ENCODE measurements around the gene SMG1. TPM values are rescaled to one million over a fixed set of nuclear protein-coding genes. Genes with fewer than 3 reads are reported as not detected.
"Not testable (repeated sequence)": the region's sequence is repeated elsewhere in the genome, so short reads cannot be mapped to it uniquely, and the experiment has no call there.

The SMG1 gene
- total RNA-seq, 2 donors from 2014 or later, result 100 to 113 TPM

- no peaks in the 10 kb centered on the region for H3K9me3 ChIP-seq (ENCODE audit: control insufficient read depth, low read length)
- Mint-ChIP-seq H3K36me3 (ENCODE audit: low read depth) (no peaks in the 10 kb centered on the region), H3K4me1 (peaks cover 16% of the 10 kb centered on the region), H3K27me3 (ENCODE audit: insufficient read depth) (peaks cover 1% of the 10 kb centered on the region), H3K9me3 (no peaks in the 10 kb centered on the region), H3K4me3 (no peak overlapping the region), H3K27ac (no peak overlapping the region)
- no peak overlapping the region for H3K4me3 ChIP-seq (ENCODE audit: low read length)
- no peaks in the 10 kb centered on the region for H3K27me3 ChIP-seq (ENCODE audit: control insufficient read depth, insufficient read depth, low read length, poor library complexity, severe bottlenecking)
- 91 to 92% methylated on average over 4 to 5 of the region's 5 CpGs for WGBS, 2 experiments (ENCODE audit: insufficient coverage in 1 of 2, insufficient read length in 1 of 2)
- no peak overlapping the region for H3K9ac ChIP-seq (ENCODE audit: extremely low read depth, low read length, poor library complexity, severe bottlenecking)
- TF ChIP-seq, protein P1, sequence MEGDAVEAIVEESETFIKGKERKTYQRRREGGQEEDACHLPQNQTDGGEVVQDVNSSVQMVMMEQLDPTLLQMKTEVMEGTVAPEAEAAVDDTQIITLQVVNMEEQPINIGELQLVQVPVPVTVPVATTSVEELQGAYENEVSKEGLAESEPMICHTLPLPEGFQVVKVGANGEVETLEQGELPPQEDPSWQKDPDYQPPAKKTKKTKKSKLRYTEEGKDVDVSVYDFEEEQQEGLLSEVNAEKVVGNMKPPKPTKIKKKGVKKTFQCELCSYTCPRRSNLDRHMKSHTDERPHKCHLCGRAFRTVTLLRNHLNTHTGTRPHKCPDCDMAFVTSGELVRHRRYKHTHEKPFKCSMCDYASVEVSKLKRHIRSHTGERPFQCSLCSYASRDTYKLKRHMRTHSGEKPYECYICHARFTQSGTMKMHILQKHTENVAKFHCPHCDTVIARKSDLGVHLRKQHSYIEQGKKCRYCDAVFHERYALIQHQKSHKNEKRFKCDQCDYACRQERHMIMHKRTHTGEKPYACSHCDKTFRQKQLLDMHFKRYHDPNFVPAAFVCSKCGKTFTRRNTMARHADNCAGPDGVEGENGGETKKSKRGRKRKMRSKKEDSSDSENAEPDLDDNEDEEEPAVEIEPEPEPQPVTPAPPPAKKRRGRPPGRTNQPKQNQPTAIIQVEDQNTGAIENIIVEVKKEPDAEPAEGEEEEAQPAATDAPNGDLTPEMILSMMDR (conservative IDR thresholded peaks at IDR 0.05), result no peak
- DNase-seq, result no peak
- peaks cover 7% of the 10 kb centered on the region for H3K4me1 ChIP-seq (ENCODE audit: control insufficient read depth, insufficient read depth, low read length)
- H3K36me3 ChIP-seq (ENCODE audit: control insufficient read depth, insufficient read depth, low read length), result no peaks in the 10 kb centered on the region
- no peak overlapping the region for H3K27ac ChIP-seq (ENCODE audit: low read depth, low read length)
These were observed 5.5 kb upstream of the SMG1 start for GRCh38 chr16:18931756-18932155.

DNA sequence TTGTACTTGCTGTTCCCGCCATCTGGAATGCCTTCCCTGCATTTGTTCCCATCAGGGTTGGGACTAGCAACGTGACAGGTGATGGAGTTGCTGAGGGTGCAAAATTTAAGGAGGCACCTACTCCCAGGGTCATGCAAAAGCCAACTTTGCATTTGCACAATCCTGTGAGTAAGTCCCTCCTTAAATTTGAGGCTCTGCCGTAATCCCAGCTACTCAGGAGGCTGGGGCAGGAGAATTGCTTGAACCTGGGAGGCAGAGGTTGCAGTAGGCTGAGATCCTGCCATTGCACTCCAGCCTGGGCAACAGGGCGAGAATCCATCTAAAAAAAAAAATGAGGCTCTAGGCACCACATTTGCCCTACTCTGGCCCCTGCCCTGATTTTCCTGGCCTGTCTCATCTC lies 3.9 kb upstream of the SMG1 start:
- not testable (repeated sequence) for H3K36me3 ChIP-seq (ENCODE audit: control insufficient read depth, insufficient read depth, low read length); H3K9me3 Mint-ChIP-seq; H3K27me3 Mint-ChIP-seq (ENCODE audit: insufficient read depth); H3K36me3 Mint-ChIP-seq (ENCODE audit: low read depth); H3K9ac ChIP-seq (ENCODE audit: extremely low read depth, low read length, poor library complexity, severe bottlenecking); H3K9me3 ChIP-seq (ENCODE audit: control insufficient read depth, low read length); H3K27ac ChIP-seq (ENCODE audit: low read depth, low read length); H3K27me3 ChIP-seq (ENCODE audit: control insufficient read depth, insufficient read depth, low read length, poor library complexity, severe bottlenecking); DNase-seq; H3K4me1 ChIP-seq (ENCODE audit: control insufficient read depth, insufficient read depth, low read length); H3K4me3 ChIP-seq (ENCODE audit: low read length); H3K27ac Mint-ChIP-seq; H3K4me3 Mint-ChIP-seq
- WGBS, 2 experiments (ENCODE audit: insufficient coverage in 1 of 2, insufficient read length in 1 of 2), result 88 to 92% methylated on average over 2 to 4 of the region's 4 CpGs
- peaks cover 16% of the 10 kb centered on the region for H3K4me1 Mint-ChIP-seq

DNA sequence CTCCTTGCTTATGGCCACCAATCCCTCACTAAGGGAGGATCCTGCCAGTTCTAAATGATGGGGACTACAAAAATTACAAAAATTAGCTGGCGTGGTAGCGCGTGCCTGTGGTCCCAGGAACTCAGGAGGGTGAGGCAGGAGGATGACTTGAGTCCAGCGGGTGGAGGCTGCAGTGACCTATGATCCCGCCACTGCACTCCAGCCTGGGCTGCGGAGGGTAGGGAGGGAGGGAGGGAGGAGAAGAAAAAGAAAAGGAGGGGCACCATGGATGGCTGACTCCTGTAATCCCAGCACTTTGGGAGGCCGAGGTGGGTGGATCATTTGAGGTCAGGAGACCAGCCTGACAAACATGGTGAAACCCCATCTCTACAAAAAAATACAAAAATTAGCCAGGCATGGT lies 1.9 kb upstream of the SMG1 start:
- DNase-seq; H3K4me3 ChIP-seq (ENCODE audit: low read length); H3K27me3 ChIP-seq (ENCODE audit: control insufficient read depth, insufficient read depth, low read length, poor library complexity, severe bottlenecking); H3K27ac ChIP-seq (ENCODE audit: low read depth, low read length); H3K9me3 Mint-ChIP-seq; H3K4me1 ChIP-seq (ENCODE audit: control insufficient read depth, insufficient read depth, low read length); H3K9ac ChIP-seq (ENCODE audit: extremely low read depth, low read length, poor library complexity, severe bottlenecking); H3K36me3 Mint-ChIP-seq (ENCODE audit: low read depth); H3K9me3 ChIP-seq (ENCODE audit: control insufficient read depth, low read length); H3K27ac Mint-ChIP-seq; H3K36me3 ChIP-seq (ENCODE audit: control insufficient read depth, insufficient read depth, low read length); H3K27me3 Mint-ChIP-seq (ENCODE audit: insufficient read depth): not testable (repeated sequence)
- WGBS, 2 experiments (ENCODE audit: insufficient coverage in 1 of 2, insufficient read length in 1 of 2), result 95 to 100% methylated on average over 3 to 7 of the region's 7 CpGs
- Mint-ChIP-seq H3K4me1 (peaks cover 13% of the 10 kb centered on the region), H3K4me3 (peak overlapping the region; percentile 89)

DNA sequence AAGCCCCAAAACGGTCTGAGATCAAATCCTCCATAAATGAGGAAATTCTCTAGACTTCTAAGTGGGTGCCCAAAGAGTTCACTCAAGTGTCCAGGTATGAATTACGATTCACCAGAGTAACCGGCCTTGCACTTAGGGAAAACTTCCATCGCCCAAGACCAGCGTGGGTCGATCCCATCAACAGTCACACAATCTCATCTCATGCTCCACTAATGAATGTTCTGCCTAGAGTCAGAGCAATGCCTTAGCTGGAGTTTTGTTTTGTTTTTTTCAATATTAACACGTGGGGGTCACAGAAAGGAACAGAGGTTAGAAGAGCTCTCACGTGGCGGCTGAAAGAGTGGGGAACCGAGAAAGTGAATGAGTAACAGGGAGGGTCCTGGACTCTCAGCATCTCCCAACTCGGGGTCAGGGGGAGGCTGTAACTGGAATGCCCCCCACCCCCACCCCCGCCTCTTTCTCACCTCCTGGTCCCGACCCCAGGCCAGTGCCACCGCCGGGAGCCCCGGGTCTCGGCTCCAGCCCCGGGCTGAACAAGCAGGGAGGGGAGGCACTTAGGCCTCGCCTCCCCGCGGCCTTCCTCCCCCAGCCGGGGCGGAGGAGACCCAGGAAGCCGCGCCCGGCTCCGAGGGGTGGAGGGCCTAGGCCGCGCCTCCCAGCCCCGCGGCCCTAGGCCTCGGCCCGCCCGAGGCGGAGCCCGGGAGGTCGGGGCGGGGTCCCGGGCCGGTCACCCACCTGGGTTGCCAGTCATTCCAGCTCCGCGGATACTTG lies 808 bp downstream of the SMG1 start:
- not testable (repeated sequence) for H3K4me1 Mint-ChIP-seq; H3K9me3 Mint-ChIP-seq; H3K27me3 ChIP-seq (ENCODE audit: control insufficient read depth, insufficient read depth, low read length, poor library complexity, severe bottlenecking); H3K9me3 ChIP-seq (ENCODE audit: control insufficient read depth, low read length); H3K36me3 ChIP-seq (ENCODE audit: control insufficient read depth, insufficient read depth, low read length); H3K4me1 ChIP-seq (ENCODE audit: control insufficient read depth, insufficient read depth, low read length); H3K27me3 Mint-ChIP-seq (ENCODE audit: insufficient read depth); H3K36me3 Mint-ChIP-seq (ENCODE audit: low read depth)
- peak overlapping the region; percentile 94 for H3K27ac Mint-ChIP-seq
- Histone ChIP-seq H3K27ac (ENCODE audit: low read depth, low read length) (peak overlapping the region; percentile 76), H3K9ac (ENCODE audit: extremely low read depth, low read length, poor library complexity, severe bottlenecking) (peak overlapping the region; percentile 53), H3K4me3 (ENCODE audit: low read length) (peak overlapping the region; percentile 91)
- DNase-seq, result peak; percentile 74
- H3K4me3 Mint-ChIP-seq, result peak overlapping the region; percentile 89
- 0 to 1% methylated on average over 2 to 38 of the region's 42 CpGs for WGBS, 2 experiments (ENCODE audit: insufficient coverage in 1 of 2, insufficient read length in 1 of 2)

DNA sequence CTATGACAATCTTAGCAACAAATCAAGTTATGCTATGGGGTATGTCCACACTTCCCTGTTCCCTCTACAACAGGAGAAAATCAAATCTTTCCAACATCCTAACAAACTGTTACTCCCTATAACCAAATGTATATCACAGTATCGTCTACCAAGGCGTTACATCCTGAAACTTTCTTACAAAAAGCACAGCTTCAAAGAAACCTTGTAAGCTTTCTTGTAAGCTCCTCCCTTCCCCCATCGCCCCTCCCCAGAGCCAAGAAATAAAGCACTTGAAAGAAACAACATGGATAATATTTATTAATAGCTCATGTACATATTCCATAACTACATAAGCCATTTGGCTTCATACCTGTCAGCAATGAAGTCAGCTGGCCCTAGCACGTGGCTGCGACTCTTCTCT lies 2.3 kb downstream of the SMG1 start:
- WGBS, 2 experiments (ENCODE audit: insufficient coverage in 1 of 2, insufficient read length in 1 of 2), result 53 to 80% methylated on average over 1 to 4 of the region's 5 CpGs
- not testable (repeated sequence) for H3K27ac Mint-ChIP-seq; H3K36me3 Mint-ChIP-seq (ENCODE audit: low read depth); H3K27me3 Mint-ChIP-seq (ENCODE audit: insufficient read depth); H3K27ac ChIP-seq (ENCODE audit: low read depth, low read length); H3K4me1 ChIP-seq (ENCODE audit: control insufficient read depth, insufficient read depth, low read length); H3K9ac ChIP-seq (ENCODE audit: extremely low read depth, low read length, poor library complexity, severe bottlenecking); H3K4me1 Mint-ChIP-seq; H3K27me3 ChIP-seq (ENCODE audit: control insufficient read depth, insufficient read depth, low read length, poor library complexity, severe bottlenecking); H3K9me3 ChIP-seq (ENCODE audit: control insufficient read depth, low read length); H3K9me3 Mint-ChIP-seq; DNase-seq; H3K36me3 ChIP-seq (ENCODE audit: control insufficient read depth, insufficient read depth, low read length)
- H3K4me3 ChIP-seq (ENCODE audit: low read length), result peak overlapping the region; percentile 91
- H3K4me3 Mint-ChIP-seq, result peak overlapping the region; percentile 89

GRCh38 chr16:18923124-18923523 lies 3.1 kb downstream of the SMG1 start:
- H3K9ac ChIP-seq (ENCODE audit: extremely low read depth, low read length, poor library complexity, severe bottlenecking); H3K9me3 Mint-ChIP-seq; H3K36me3 ChIP-seq (ENCODE audit: control insufficient read depth, insufficient read depth, low read length); H3K27ac Mint-ChIP-seq; H3K36me3 Mint-ChIP-seq (ENCODE audit: low read depth); H3K27me3 Mint-ChIP-seq (ENCODE audit: insufficient read depth); H3K27me3 ChIP-seq (ENCODE audit: control insufficient read depth, insufficient read depth, low read length, poor library complexity, severe bottlenecking); DNase-seq; H3K9me3 ChIP-seq (ENCODE audit: control insufficient read depth, low read length); H3K4me1 Mint-ChIP-seq; H3K27ac ChIP-seq (ENCODE audit: low read depth, low read length); H3K4me1 ChIP-seq (ENCODE audit: control insufficient read depth, insufficient read depth, low read length): not testable (repeated sequence)
- H3K4me3 ChIP-seq (ENCODE audit: low read length), result peak overlapping the region; percentile 91
- WGBS, 2 experiments (ENCODE audit: insufficient coverage in 1 of 2, insufficient read length in 1 of 2), result 50 to 95% methylated on average over 1 to 8 of the region's 8 CpGs
- H3K4me3 Mint-ChIP-seq, result peak overlapping the region; percentile 89

Data from endodermal cell (in vitro differentiated cells).